Sigmoid colon (tissue), 4 donors: ENCODE results near the gene MEGF11.

Experiments used
- POLR2AphosphoS5 ChIP-seq, 4 donors: sonication (generic); formaldehyde crosslinking; IDR thresholded peaks; one replicate each; pipeline ENCODE4 v1.6.1; 2017; ENCODE audit warnings: antibody characterized with exemption in 4 of 4
- TF ChIP-seq, protein P1 (sequence below), 4 experiments: fragments of 450-650 bp in 3 of 4; fragments of 200-600 bp in 1 of 4; IDR thresholded peaks; one replicate each; pipeline ENCODE4 v1.5.1; 2016 to 2019; ENCODE audit warnings: antibody characterized with exemption in 4 of 4, mild to moderate bottlenecking in 3 of 4, moderate library complexity in 2 of 4

GRCh38 chr15:65963358-65963757 lies 290.2 kb downstream of the MEGF11 start:
- no peak for TF ChIP-seq POLR2AphosphoS5 (IDR thresholded peaks at IDR 0.05)
- TF ChIP-seq, protein P1, sequence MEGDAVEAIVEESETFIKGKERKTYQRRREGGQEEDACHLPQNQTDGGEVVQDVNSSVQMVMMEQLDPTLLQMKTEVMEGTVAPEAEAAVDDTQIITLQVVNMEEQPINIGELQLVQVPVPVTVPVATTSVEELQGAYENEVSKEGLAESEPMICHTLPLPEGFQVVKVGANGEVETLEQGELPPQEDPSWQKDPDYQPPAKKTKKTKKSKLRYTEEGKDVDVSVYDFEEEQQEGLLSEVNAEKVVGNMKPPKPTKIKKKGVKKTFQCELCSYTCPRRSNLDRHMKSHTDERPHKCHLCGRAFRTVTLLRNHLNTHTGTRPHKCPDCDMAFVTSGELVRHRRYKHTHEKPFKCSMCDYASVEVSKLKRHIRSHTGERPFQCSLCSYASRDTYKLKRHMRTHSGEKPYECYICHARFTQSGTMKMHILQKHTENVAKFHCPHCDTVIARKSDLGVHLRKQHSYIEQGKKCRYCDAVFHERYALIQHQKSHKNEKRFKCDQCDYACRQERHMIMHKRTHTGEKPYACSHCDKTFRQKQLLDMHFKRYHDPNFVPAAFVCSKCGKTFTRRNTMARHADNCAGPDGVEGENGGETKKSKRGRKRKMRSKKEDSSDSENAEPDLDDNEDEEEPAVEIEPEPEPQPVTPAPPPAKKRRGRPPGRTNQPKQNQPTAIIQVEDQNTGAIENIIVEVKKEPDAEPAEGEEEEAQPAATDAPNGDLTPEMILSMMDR (IDR thresholded peaks at IDR 0.05): no peak
